Measurements from ENCODE around the gene COL6A3.
"Not testable (repeated sequence)": the region's sequence is repeated elsewhere in the genome, so short reads cannot be mapped to it uniquely, and the experiment has no call there.

Gene COL6A3

DNA sequence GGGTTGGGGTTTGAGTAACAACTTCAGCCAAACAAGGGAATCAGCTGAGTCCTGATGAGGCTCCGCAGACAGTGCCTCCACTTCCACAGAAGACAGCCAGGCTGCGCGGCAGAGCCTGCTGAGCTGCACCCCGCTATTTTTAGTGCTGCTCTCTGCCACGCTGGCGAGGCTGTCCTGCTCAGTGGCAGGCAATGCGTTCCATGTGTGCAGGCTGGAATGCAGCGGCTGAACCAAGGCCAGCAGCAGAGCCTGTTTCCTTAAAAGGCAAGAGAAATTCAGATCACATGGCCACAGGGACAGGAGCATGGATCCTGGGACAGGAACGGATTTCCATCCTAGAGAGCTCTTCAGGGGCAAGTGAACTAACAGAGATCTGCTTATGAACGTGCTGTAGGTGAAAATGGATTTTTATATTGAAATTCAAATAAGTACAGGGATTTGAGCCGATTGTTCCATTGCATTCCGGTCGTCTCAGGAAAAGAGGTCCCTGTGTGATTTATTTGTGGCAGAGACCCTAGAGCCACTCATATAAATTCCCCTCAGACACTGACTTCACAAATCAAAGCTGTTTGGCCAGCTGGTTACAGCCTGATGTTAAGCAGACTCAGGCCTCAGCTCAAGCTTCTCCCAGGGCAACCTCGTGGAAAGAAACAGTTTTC lies 98.7 kb downstream of the COL6A3 start:
- Mint-ChIP-seq H3K27me3 (peaks cover 27 to 72% of the 10 kb centered on the region in 2 donors), H3K4me3 (no peak overlapping the region), H3K27ac (no peak overlapping the region), H3K4me1 (ENCODE audit: low read depth in 2 of 2) (no peaks in the 10 kb centered on the region), H3K36me3 (ENCODE audit: insufficient read depth) (no peaks in the 10 kb centered on the region), H3K9me3 (no peaks in the 10 kb centered on the region)
- DNase-seq: no peak
- no peak for ATAC-seq (replicated peaks)

DNA sequence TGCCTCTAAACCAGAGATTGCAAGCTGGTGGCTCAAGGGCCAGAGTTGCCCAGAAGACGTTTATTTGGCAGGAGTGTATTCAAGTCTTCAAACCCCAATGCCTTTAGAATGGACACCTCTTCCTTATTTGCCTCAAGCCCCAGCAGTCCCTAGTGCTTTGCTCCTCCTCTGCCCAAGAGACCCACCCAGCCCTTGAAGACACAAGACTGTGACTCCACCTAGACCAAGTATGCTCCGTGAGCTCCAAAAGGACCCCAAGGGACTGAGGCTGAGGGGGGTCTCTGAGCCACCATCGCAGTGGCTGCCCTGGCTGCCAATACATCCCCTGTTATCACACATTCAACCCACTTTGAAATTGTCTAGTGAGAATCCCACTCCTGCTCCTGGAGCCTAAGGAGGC lies 99.3 kb downstream of the COL6A3 start:
- Mint-ChIP-seq H3K4me1 (ENCODE audit: low read depth in 2 of 2) (no peaks in the 10 kb centered on the region), H3K36me3 (ENCODE audit: insufficient read depth) (no peaks in the 10 kb centered on the region), H3K9me3 (no peaks in the 10 kb centered on the region), H3K27ac (no peak overlapping the region), H3K27me3 (peaks cover 21 to 67% of the 10 kb centered on the region in 2 donors), H3K4me3 (no peak overlapping the region)
- no peak for ATAC-seq (replicated peaks)
- no peak for DNase-seq

DNA sequence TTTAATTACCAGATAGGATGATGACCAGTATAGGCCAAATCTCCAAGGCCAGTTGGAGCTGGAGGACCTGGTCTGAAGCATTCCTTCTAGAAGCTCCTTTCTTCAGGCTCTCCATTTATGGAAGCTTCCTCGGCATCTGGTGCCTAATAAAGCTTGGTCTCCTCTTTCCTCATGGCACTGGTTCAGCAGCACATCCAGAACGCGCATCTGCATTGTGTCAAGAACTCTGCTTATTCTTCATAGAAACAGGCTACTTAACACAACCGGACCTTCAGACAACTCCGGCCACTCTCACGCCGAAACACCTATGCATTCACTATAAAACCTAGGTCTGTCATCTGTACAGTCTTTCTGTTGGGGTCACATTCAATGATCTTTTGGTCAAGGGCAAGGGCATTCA lies 99.8 kb downstream of the COL6A3 start:
- H3K27me3 Mint-ChIP-seq: peaks cover 24 to 66% of the 10 kb centered on the region in 2 donors
- no peak overlapping the region for H3K27ac Mint-ChIP-seq
- H3K4me1 Mint-ChIP-seq (ENCODE audit: low read depth in 2 of 2): no peaks in the 10 kb centered on the region
- H3K4me3 Mint-ChIP-seq: no peak overlapping the region
- no peak for DNase-seq
- ATAC-seq (replicated peaks): no peak
- H3K36me3 Mint-ChIP-seq (ENCODE audit: insufficient read depth): no peaks in the 10 kb centered on the region
- no peaks in the 10 kb centered on the region for H3K9me3 Mint-ChIP-seq

DNA sequence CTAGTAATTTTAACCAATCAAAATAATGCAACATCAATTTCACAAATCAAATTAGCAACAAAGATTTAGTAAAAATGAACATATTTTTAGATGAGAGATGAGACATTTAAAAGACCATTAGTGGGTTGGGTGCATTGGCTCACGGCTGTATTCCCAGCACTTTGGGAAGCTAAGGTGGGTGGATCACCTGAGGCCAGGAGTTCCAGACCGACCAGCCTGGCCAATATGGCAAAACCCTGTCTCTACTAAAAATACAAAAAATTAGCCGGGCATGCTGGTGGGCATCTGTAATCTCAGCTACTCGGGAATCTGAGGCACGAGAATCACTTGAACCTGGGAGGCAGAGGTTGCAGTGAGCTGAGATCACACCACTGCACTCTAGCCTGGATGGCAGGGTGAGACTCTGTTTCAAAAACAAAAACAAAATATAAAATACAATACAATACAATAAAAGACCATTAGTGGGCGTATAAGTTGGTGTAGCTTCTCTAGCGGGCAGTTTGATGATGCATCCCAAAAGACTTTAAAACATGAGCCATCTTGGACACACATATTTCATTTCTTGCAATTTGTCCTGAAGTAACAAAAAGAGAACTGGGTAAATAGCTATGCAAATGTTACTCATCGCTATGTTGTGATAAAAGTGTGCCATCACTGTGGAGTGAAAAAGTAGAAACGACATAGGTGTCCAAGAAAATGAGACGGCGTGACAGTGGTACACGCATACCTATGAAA lies 101.8 kb downstream of the COL6A3 start:
- ATAC-seq (replicated peaks): no peak
- Mint-ChIP-seq H3K27me3 (peaks cover 34 to 66% of the 10 kb centered on the region in 2 donors), H3K36me3 (ENCODE audit: insufficient read depth) (no peaks in the 10 kb centered on the region), H3K27ac (no peak overlapping the region), H3K4me1 (ENCODE audit: low read depth in 2 of 2) (no peaks in the 10 kb centered on the region), H3K9me3 (no peaks in the 10 kb centered on the region), H3K4me3 (no peak overlapping the region)
- no peak for DNase-seq

DNA sequence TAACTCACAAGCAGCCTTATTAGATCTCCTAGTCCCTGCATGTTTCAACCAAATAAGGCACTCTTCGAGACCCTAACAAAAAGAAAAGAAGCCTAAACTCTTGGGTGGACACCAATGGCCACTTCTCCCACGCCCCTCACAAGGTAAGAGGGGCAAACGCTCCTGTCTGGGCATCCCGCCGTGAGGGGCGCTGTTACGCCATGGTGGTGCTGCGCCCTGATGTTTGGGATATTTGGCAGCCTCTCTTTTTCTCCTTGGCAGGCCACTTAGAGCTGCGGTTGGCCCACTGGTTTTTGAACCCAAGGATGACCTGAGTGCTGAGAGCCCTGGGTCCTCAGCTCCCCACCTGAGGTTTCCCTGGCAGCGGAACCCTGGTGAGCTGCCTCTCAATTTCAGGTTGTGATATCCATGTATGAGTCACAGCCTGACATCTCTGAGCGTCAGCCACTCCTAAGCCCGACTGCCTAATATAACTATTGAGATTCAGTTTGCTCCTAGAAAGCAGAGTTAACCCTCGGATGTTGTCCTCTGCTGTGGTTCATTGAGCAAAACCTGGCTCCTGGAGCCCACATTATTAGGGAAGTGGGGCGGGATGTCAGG lies 103.3 kb downstream of the COL6A3 start:
- Mint-ChIP-seq H3K27me3 (peaks cover 38 to 72% of the 10 kb centered on the region in 2 donors), H3K4me3 (no peak overlapping the region), H3K27ac (no peak overlapping the region), H3K9me3 (peaks cover 0 to 1% of the 10 kb centered on the region in 2 donors), H3K36me3 (ENCODE audit: insufficient read depth) (no peaks in the 10 kb centered on the region), H3K4me1 (ENCODE audit: low read depth in 2 of 2) (no peaks in the 10 kb centered on the region)
- DNase-seq: no peak
- ATAC-seq (replicated peaks): no peak

DNA sequence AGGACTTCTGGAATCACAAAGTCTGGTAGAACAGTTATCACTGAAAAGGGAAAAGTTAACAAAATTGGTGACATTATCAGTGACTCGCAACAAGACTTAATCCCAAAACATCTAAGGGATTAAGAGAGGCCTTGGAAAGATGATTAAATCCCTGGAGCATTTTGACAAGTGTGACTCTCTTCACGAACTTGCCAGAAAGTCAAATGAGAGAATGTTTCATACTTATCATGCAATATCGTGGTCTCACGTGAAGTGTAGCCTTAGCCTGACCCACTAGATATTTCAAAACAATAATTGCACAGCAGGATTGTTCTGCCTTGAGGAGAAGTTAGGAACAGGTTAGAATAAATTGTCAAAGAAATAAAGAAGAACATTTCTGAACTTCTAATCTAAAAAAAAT lies 104.5 kb downstream of the COL6A3 start:
- H3K27me3 Mint-ChIP-seq: peaks cover 38 to 64% of the 10 kb centered on the region in 2 donors
- H3K9me3 Mint-ChIP-seq: peaks cover 0 to 2% of the 10 kb centered on the region in 2 donors
- no peak for ATAC-seq (replicated peaks)

DNA sequence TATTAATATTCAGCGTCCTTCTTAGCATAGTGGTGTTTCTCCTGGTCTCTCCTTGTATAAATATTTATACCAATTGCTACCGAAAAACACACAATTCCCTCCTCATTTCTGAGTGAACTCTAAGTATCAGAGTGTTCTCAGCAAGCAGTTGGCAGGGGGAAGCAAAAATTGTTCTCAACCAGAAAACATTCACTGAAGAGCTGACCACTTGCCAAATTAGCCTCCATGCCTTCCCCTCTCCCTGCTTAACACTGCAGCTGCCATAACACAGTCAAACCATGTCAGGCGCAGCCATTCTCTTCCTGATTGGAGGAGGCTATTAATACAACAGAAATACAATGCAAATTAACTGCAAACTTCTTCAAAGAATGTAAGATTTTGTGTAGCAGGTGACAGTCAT lies 105.0 kb downstream of the COL6A3 start:
- Mint-ChIP-seq H3K4me3 (no peak overlapping the region), H3K4me1 (ENCODE audit: low read depth in 2 of 2) (no peaks in the 10 kb centered on the region), H3K27me3 (peaks cover 38 to 63% of the 10 kb centered on the region in 2 donors), H3K9me3 (peaks cover 0 to 3% of the 10 kb centered on the region in 2 donors), H3K27ac (no peak overlapping the region), H3K36me3 (ENCODE audit: insufficient read depth) (no peaks in the 10 kb centered on the region)
- DNase-seq (no peak), ATAC-seq (replicated peaks) (no peak)

More for the DNA sequence above, 104.5 kb downstream of the COL6A3 start:
- Mint-ChIP-seq H3K27ac (no peak overlapping the region), H3K36me3 (ENCODE audit: insufficient read depth) (no peaks in the 10 kb centered on the region), H3K4me1 (ENCODE audit: low read depth in 2 of 2) (no peaks in the 10 kb centered on the region), H3K4me3 (no peak overlapping the region)
- no peak for DNase-seq

DNA sequence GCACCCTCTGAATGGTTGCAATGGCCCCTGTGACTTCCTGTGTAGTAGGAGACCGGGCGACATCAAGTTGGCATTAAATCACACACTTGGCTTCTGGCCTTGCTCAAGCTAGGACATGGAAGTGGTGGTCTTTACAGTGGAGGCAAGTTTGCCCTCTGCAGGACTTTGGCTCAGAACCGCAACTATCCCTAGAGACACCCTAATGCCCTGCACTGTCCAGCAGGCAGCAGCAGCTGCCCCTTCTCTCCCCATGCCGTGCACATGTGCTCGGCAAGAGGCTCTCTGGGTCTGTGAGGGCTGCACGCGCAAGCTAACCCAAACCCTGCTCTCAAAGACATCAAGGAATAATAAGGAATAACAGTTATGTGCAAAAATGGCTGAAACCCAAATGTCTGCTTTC lies 106.5 kb downstream of the COL6A3 start:
- H3K27ac Mint-ChIP-seq: no peak overlapping the region
- no peaks in the 10 kb centered on the region for H3K36me3 Mint-ChIP-seq (ENCODE audit: insufficient read depth)
- no peak overlapping the region for H3K4me3 Mint-ChIP-seq
- peaks cover 0 to 3% of the 10 kb centered on the region in 2 donors for H3K9me3 Mint-ChIP-seq
- DNase-seq (no peak), ATAC-seq (replicated peaks) (no peak)
- peaks cover 27 to 48% of the 10 kb centered on the region in 2 donors for H3K27me3 Mint-ChIP-seq
- no peaks in the 10 kb centered on the region for H3K4me1 Mint-ChIP-seq (ENCODE audit: low read depth in 2 of 2)

DNA sequence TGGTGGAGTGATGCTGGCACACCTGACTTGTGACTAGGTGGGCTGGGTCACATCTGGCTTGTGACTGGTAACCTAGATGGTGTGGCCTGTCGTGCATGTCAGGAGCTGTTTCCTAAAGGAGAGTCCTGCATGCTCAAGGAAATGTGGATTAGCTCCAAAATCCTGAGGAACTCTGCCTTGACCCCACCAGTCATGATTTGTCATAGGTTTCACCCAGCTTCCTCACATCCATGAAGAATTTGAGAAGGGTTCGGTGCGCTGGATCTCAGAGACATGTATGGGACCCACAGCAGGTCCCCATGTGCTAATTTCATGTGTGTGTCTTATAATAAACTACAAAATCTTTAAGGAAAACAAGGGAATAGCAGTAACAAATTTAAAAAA lies 107.2 kb downstream of the COL6A3 start:
- Mint-ChIP-seq H3K9me3 (peaks cover 0 to 3% of the 10 kb centered on the region in 2 donors), H3K27ac (no peak overlapping the region), H3K27me3 (peaks cover 27 to 47% of the 10 kb centered on the region in 2 donors), H3K36me3 (ENCODE audit: insufficient read depth) (no peaks in the 10 kb centered on the region), H3K4me1 (ENCODE audit: low read depth in 2 of 2) (no peaks in the 10 kb centered on the region), H3K4me3 (no peak overlapping the region)
- DNase-seq (no peak), ATAC-seq (replicated peaks) (no peak)

DNA sequence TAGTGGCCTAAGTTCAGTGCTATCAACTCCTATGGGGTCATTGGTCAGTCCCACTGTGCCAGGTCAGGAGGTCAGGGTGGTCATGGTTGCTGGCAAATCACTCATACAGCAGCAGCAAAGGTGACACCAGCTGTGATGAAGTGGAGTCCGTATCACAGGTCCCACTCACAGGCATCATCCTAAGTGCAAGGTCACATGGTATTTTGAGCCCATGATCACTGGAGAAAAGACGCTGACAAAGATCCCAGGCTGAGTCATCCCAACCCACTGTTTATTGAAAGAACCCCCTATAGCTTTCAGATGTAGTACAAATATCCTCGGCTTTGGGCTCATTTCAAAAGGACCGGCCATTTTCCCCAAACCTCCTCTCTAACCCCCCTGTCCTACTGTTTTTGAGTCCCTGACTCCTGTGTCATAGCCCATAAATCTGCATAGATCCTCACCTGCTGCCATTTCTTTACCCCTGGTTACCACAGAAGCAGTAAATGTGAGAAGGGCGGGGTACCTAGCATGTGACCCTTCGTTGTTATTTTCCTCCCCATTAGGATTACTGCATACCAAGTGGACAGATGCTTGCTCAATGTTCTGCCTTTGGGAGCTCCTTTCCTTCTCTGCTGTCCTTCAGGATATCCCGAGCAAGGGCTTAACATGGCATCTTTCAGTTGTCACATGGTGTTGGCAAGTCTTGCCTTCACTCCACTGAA lies 107.7 kb downstream of the COL6A3 start:
- no peak overlapping the region for H3K27ac Mint-ChIP-seq
- no peak overlapping the region for H3K4me3 Mint-ChIP-seq
- H3K36me3 Mint-ChIP-seq (ENCODE audit: insufficient read depth): no peaks in the 10 kb centered on the region
- ATAC-seq (replicated peaks): no peak
- no peak for DNase-seq
- H3K27me3 Mint-ChIP-seq: peaks cover 27 to 52% of the 10 kb centered on the region in 2 donors
- peaks cover 0 to 3% of the 10 kb centered on the region in 2 donors for H3K9me3 Mint-ChIP-seq
- no peaks in the 10 kb centered on the region for H3K4me1 Mint-ChIP-seq (ENCODE audit: low read depth in 2 of 2)

DNA sequence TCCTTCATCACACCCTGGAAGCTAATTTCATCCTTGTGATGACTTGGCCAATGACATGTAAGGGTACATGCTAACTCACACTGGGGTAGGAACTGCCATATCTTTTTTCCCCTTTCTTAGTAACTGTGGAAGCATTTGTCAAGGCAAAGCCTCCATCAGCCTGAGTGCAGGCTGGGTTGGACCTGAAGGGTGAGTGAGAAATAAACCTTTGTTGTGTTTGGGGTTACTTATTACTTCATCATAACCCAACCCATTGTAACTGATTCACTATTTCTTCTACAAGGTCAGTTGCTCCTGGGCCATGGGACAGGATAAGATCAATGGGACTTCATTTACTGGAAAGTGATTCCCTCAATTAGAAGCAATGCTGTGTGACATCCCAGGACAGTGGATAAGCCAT lies 108.4 kb downstream of the COL6A3 start:
- Mint-ChIP-seq H3K27me3 (peaks cover 31 to 53% of the 10 kb centered on the region in 2 donors), H3K36me3 (ENCODE audit: insufficient read depth) (no peaks in the 10 kb centered on the region), H3K9me3 (peaks cover 0 to 3% of the 10 kb centered on the region in 2 donors), H3K4me3 (no peak overlapping the region), H3K27ac (no peak overlapping the region), H3K4me1 (ENCODE audit: low read depth in 2 of 2) (no peaks in the 10 kb centered on the region)
- ATAC-seq (replicated peaks) (no peak), DNase-seq (no peak)

DNA sequence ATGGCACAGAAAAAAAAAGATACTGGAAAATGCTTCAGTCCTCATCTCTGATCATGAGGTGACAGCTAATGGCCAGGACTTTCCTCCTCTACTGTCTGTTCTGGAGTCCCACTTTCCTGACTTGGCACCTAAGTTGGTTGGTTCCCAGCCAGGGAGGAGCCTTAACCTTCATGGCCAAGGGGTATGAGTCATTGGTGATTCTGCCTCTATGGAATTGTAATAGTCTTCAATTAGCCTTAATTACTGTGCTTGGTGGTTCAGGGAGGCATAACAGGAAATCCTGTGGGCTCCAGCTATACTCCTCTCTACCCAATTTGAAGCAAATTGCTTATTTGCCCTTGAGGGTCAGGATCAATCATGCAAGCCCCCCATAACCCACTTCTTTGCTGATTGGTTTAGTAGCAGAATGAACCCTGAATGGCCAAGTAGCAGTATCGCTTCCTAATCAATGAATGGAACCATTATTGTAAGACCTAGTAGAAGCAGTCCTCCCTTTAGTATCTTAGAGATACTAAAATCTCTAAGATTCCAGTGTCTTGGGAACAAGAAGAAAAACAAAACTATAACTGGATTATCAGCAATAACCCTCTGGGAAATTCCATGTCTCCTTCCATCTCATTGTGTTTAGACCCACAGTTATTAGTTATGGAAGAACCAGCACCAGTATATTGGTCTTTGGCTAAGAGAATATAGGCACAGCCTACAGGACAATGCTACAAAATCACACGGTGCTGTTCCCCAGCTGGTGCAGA lies 109.0 kb downstream of the COL6A3 start:
- Mint-ChIP-seq H3K27me3 (peaks cover 33 to 50% of the 10 kb centered on the region in 2 donors), H3K4me1 (ENCODE audit: low read depth in 2 of 2) (no peaks in the 10 kb centered on the region), H3K4me3 (no peak overlapping the region), H3K36me3 (ENCODE audit: insufficient read depth) (no peaks in the 10 kb centered on the region), H3K27ac (no peak overlapping the region), H3K9me3 (peaks cover 0 to 3% of the 10 kb centered on the region in 2 donors)
- DNase-seq (no peak), ATAC-seq (replicated peaks) (no peak)

DNA sequence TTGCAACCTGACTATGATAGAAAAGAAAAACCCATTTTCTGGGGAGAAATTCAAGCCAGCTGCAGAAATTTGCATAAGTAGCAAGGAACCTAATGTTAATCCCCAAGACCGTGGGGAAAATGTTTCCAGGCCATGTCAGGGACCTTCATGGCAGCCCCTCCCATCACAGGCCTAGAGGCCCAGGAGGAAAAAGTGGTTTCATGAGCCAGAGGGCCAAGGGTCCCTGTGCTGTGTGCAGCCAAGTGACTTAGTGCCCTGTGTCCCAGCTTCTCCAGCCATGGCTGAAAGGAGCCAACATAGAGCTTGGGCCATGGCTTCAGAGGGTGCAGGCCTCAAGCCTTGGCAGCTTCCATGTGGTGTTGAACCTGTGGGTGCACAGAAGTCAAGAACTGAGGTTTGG lies 110.7 kb downstream of the COL6A3 start:
- not testable (repeated sequence) for H3K27ac Mint-ChIP-seq; H3K4me1 Mint-ChIP-seq (ENCODE audit: low read depth in 2 of 2); DNase-seq; H3K9me3 Mint-ChIP-seq; H3K4me3 Mint-ChIP-seq; H3K36me3 Mint-ChIP-seq (ENCODE audit: insufficient read depth); ATAC-seq (replicated peaks)
- H3K27me3 Mint-ChIP-seq: peaks cover 21 to 40% of the 10 kb centered on the region in 2 donors
